K562 (cell line): Measurements from ENCODE around the gene RPP21. TPM values are rescaled to one million over a fixed set of nuclear protein-coding genes. Genes with fewer than 3 reads are reported as not detected.
A peak's percentile ranks its signal among the peaks of the same experiment; 100 is the strongest.

Experiments
- ATF1 ChIP-seq, 2 experiments: fragments of 450-650 bp in 1 of 2; IDR thresholded peaks; 2 replicates each; pipeline ENCODE4 v1.6.1; 2016; ENCODE audit warnings: missing compliant biosample characterization in 1 of 2, missing genetic modification characterization in 1 of 2
- ATF7 ChIP-seq: fragments of 450-650 bp; IDR thresholded peaks from 2 replicates; pipeline ENCODE4 v1.7.1; 2014; ENCODE audit warnings: mild to moderate bottlenecking, moderate library complexity
- CHD2 ChIP-seq: IDR thresholded peaks from 2 replicates; pipeline ENCODE4 v1.6.1; 2011; ENCODE audit warnings: low read depth, low read length
- ETS1 ChIP-seq: conservative IDR thresholded peaks from 2 replicates; pipeline ENCODE4 v1.6.1; 2011; ENCODE audit warnings: low read depth, mild to moderate bottlenecking, low read length; ENCODE audit not compliant: control insufficient read depth
- HDAC6 ChIP-seq: IDR thresholded peaks from 2 replicates; pipeline ENCODE4 v1.6.1; 2012; ENCODE audit warnings: low read depth, mild to moderate bottlenecking, control low read depth, inconsistent platforms, low read length, moderate library complexity
- HSF4 ChIP-seq: fragments of 250-450 bp; sonication (Bioruptor Pico); IDR thresholded peaks from 2 replicates; pipeline ENCODE4 v2.1.2; 2022; ENCODE audit warnings: mild to moderate bottlenecking, moderate library complexity, borderline replicate concordance
- JUNB ChIP-seq: fragments of 450-650 bp; formaldehyde crosslinking; conservative IDR thresholded peaks from 2 replicates; pipeline ENCODE4 v1.4.0; 2020; ENCODE audit warnings: mild to moderate bottlenecking
- JUND ChIP-seq, 2 experiments: IDR thresholded peaks; 2 replicates in 1 of 2; 3 replicates in 1 of 2; pipeline ENCODE4 v1.6.1; 2011; ENCODE audit warnings: borderline replicate concordance in 2 of 2, low read depth in 2 of 2, low read length in 2 of 2, improper control_type of control experiment in 1 of 2, missing biosample characterization in 1 of 2, missing genetic modification characterization in 1 of 2, missing genetic modification reagents in 1 of 2
- NCOA2 ChIP-seq, 2 experiments: fragments of 450-650 bp; IDR thresholded peaks; 2 replicates each; pipeline ENCODE4 v1.6.1; 2018; ENCODE audit warnings: mild to moderate bottlenecking in 2 of 2, moderate library complexity in 1 of 2; ENCODE audit not compliant: partially characterized antibody in 2 of 2
- POLR2AphosphoS5 ChIP-seq: IDR thresholded peaks from 2 replicates; pipeline ENCODE4 v1.6.1; 2011; ENCODE audit warnings: mild to moderate bottlenecking, low read depth, low read length, moderate library complexity; ENCODE audit not compliant: control insufficient read depth, insufficient read depth
- POLR2G ChIP-seq: fragments of 200-400 bp; formaldehyde crosslinking; IDR thresholded peaks from 2 replicates; pipeline ENCODE4 v1.6.1; 2017; ENCODE audit warnings: low read depth, mild to moderate bottlenecking, antibody characterized with exemption, low read length, moderate library complexity
- RBFOX2 ChIP-seq: fragments of 200-400 bp; formaldehyde crosslinking; IDR thresholded peaks from 2 replicates; pipeline ENCODE4 v1.6.1; 2017; ENCODE audit warnings: low read depth, mild to moderate bottlenecking, low read length, moderate library complexity
- RBM14 ChIP-seq: fragments of 200-400 bp; formaldehyde crosslinking; IDR thresholded peaks from 2 replicates; pipeline ENCODE4 v1.6.1; 2018; ENCODE audit warnings: low read depth, mild to moderate bottlenecking, low read length, moderate library complexity, borderline replicate concordance; ENCODE audit not compliant: insufficient read depth
- ZBTB12 ChIP-seq: fragments of 250-450 bp; sonication (Bioruptor Pico); IDR thresholded peaks from 2 replicates; pipeline ENCODE4 v1.4.0; 2020
- polyA plus RNA-seq, 8 experiments: library from polyadenylated mRNA; depleted of rRNA in 4 of 8; stranded (reverse) in 5 of 8; unstranded in 3 of 8; fragments of >200 nt; fragmentation: Nextera tagmentation in 2 of 8; fragmentation: Illumina TruSeq in 1 of 8; extraction: Ambion mirVana in 2 of 8; extraction: Trizol in 1 of 8; gene quantifications; 2 replicates each; pipeline versions ENCODE4 v1.2.1 to v1.2.3, GENCODE V29; 2011 to 2014; ENCODE audit warnings: inconsistent platforms in 1 of 8, missing spikeins in 1 of 8
- total RNA-seq, 7 experiments: library from RNA; depleted of rRNA in 6 of 7; stranded (reverse); fragments of >200 nt in 6 of 7; fragmentation: Illumina TruSeq in 2 of 7; extraction: Trizol in 2 of 7; gene quantifications; 2 replicates each; pipeline versions ENCODE4 v1.2.1 to v1.2.3, GENCODE V29; 2011 to 2021; ENCODE audit warnings: low replicate concordance in 1 of 7
- TF ChIP-seq, protein P1 (sequence below): sonication (generic); formaldehyde crosslinking; IDR thresholded peaks from 2 replicates; pipeline ENCODE4 v1.8.0; 2023; ENCODE audit warnings: missing genetic modification reagents, mild to moderate bottlenecking, borderline replicate concordance
- TF ChIP-seq, protein P2 (sequence below): fragments of 250-450 bp; sonication (Bioruptor Pico); IDR thresholded peaks from 2 replicates; pipeline ENCODE4 v1.4.0; 2020; ENCODE audit warnings: mild to moderate bottlenecking, moderate library complexity

RPP21 gene
- total and polyA plus RNA-seq, 9 of the 15 experiments (the other 6 are each of a cell fraction or from before 2014, with no cell fraction given): 62.1 to 362 (median 166) TPM

DNA sequence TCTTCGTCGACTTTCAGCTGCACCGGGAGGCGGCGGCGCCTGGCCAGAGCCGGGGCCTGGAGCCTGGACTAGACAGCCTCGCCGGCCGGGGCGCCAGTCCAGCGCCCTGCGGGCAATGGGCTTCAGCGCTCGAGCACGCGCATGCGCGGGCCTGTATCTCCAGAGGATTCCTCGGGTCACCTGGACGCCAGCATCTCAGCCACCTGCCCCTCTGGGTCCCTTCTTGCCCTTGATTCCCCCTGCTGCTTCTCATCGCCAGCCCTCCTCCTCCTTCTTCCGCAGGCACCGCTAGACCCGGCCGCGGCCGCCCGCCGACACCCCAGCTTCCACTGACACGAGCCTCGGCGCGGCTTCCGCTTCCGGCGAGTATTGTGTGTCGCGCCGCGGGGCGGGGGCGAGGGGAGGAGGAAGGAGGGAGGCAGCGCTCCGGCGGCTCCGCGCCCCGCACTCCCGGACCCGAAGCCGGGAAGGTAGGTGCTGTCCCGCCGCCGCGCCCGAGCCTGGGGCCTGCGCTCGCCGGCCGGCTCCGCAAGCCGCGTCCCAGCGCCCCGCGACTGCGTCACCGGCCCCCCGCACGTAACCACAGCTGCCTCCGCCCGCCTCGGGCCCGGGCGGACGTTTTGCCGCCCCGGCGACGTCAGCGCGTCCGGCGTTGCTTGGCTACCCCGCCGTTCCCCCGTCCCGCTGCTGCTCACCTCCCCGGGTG, 18.3 kb upstream of the RPP21 start, which contains the start of gene TRIM39 (continued):
- TF ChIP-seq, protein P1, sequence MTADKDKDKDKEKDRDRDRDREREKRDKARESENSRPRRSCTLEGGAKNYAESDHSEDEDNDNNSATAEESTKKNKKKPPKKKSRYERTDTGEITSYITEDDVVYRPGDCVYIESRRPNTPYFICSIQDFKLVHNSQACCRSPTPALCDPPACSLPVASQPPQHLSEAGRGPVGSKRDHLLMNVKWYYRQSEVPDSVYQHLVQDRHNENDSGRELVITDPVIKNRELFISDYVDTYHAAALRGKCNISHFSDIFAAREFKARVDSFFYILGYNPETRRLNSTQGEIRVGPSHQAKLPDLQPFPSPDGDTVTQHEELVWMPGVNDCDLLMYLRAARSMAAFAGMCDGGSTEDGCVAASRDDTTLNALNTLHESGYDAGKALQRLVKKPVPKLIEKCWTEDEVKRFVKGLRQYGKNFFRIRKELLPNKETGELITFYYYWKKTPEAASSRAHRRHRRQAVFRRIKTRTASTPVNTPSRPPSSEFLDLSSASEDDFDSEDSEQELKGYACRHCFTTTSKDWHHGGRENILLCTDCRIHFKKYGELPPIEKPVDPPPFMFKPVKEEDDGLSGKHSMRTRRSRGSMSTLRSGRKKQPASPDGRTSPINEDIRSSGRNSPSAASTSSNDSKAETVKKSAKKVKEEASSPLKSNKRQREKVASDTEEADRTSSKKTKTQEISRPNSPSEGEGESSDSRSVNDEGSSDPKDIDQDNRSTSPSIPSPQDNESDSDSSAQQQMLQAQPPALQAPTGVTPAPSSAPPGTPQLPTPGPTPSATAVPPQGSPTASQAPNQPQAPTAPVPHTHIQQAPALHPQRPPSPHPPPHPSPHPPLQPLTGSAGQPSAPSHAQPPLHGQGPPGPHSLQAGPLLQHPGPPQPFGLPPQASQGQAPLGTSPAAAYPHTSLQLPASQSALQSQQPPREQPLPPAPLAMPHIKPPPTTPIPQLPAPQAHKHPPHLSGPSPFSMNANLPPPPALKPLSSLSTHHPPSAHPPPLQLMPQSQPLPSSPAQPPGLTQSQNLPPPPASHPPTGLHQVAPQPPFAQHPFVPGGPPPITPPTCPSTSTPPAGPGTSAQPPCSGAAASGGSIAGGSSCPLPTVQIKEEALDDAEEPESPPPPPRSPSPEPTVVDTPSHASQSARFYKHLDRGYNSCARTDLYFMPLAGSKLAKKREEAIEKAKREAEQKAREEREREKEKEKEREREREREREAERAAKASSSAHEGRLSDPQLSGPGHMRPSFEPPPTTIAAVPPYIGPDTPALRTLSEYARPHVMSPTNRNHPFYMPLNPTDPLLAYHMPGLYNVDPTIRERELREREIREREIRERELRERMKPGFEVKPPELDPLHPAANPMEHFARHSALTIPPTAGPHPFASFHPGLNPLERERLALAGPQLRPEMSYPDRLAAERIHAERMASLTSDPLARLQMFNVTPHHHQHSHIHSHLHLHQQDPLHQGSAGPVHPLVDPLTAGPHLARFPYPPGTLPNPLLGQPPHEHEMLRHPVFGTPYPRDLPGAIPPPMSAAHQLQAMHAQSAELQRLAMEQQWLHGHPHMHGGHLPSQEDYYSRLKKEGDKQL (CRISPR knock-in tag): 0 out of 2 replicates have a peak, but pooled peaks have one; percentile 21
- peak; percentile 86 for TF ChIP-seq ZBTB12 (CRISPR knock-in tag)
- TF ChIP-seq HSF4 (CRISPR knock-in tag): no peak
- TF ChIP-seq, protein P2, sequence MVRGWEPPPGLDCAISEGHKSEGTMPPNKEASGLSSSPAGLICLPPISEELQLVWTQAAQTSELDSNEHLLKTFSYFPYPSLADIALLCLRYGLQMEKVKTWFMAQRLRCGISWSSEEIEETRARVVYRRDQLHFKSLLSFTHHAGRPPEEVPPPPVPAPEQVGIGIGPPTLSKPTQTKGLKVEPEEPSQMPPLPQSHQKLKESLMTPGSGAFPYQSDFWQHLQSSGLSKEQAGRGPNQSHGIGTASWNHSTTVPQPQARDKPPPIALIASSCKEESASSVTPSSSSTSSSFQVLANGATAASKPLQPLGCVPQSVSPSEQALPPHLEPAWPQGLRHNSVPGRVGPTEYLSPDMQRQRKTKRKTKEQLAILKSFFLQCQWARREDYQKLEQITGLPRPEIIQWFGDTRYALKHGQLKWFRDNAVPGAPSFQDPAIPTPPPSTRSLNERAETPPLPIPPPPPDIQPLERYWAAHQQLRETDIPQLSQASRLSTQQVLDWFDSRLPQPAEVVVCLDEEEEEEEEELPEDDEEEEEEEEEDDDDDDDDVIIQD (CRISPR knock-in tag): no peak
- TF ChIP-seq RBM14: 0 out of 2 replicates have a peak, but pooled peaks have one; percentile 56
- TF ChIP-seq HDAC6: no peak
- TF ChIP-seq ATF1 (CRISPR knock-in tag; IDR thresholded peaks at IDR 0.05): 0 out of 2 replicates have a peak, but pooled peaks have one; percentile 51
- peak; percentile 97 for TF ChIP-seq ATF1 (tag; IDR thresholded peaks at IDR 0.05)
- TF ChIP-seq POLR2G: peak; percentile 97
- peak; percentile 97 for TF ChIP-seq RBFOX2
- no peak for TF ChIP-seq NCOA2 (IDR thresholded peaks at IDR 0.05; ENCODE audit: partially characterized antibody in 2 of 2)
- peak; percentile 36 for TF ChIP-seq JUND (IDR thresholded peaks at IDR 0.05; ENCODE audit: borderline replicate concordance, low read depth, low read length)
- TF ChIP-seq JUND (tag; IDR thresholded peaks at IDR 0.05; ENCODE audit: borderline replicate concordance, low read depth, low read length): peak; percentile 33; the same call in 1 of the 3 replicates
- TF ChIP-seq ETS1: peak; percentile 83
- TF ChIP-seq JUNB (CRISPR knock-in tag): 0 out of 2 replicates have a peak, but pooled peaks have one; percentile 11
- TF ChIP-seq ATF7: peak; percentile 96
- peak; percentile 34; the same call in 1 of the 2 replicates for TF ChIP-seq CHD2
- TF ChIP-seq POLR2AphosphoS5: peak; percentile 70
